Bronchial epithelial cell (primary cell): Measurements from ENCODE around the gene UST. TPM values are rescaled to one million over a fixed set of nuclear protein-coding genes. Genes with fewer than 3 reads are reported as not detected.
A peak's percentile ranks its signal among the peaks of the same experiment; 100 is the strongest.

Source experiments
- DNase-seq: peaks from one replicate; pipeline ENCODE4 v3.0.0-alpha.2; 2010; ENCODE audit warnings: low read depth
- FAIRE-seq: peaks from 2 replicates; lab custom pipeline; 2011; peaks lifted over from hg19 to GRCh38; lab: Jason Lieb, UNC
- H3K27me3 ChIP-seq: 2 replicates; pipeline ENCODE4 v1.5.1; 2011; ENCODE audit warnings: low read length; ENCODE audit not compliant: control insufficient read depth, insufficient read depth
- H3K36me3 ChIP-seq: 2 replicates; pipeline ENCODE4 v1.5.1; 2011; ENCODE audit warnings: low read length; ENCODE audit not compliant: control insufficient read depth, insufficient read depth
- H3K4me3 ChIP-seq: 2 replicates; pipeline ENCODE4 v1.5.1; 2011; ENCODE audit warnings: mild to moderate bottlenecking, low read depth, low read length, control low read depth
- total RNA-seq: library from RNA; depleted of rRNA; stranded (reverse); fragments of >200 nt; gene quantifications from 2 replicates; pipeline ENCODE4 v1.2.1, GENCODE V29; 2014
- TF ChIP-seq, protein P1 (sequence below): IDR thresholded peaks from 2 replicates; pipeline ENCODE4 v1.5.1; 2011; ENCODE audit warnings: mild to moderate bottlenecking, moderate library complexity, low read length, control low read depth, inconsistent platforms; ENCODE audit not compliant: insufficient read depth, severe bottlenecking

UST gene
- total RNA-seq, 1 donor from 2014 or later, result 18.7 TPM

DNA sequence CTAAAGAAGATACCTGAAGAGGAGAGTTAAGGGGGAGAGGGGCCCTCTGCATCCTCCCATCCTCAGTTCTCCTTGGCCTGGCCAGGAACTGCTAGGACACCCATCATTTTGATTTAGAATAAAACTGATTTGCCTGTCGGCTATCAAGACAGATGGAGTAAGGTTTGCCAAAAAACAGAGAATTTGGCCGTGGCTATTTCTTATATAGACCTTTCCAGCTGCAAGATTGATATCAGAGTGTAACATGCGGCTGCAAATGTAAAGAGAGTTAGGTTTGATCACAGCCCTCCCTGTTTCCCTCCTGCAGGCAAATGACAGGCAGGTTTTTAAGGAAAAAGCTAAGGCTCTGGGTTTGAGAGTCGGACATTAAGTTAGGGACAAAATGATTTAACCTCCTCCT lies 344.1 kb downstream of the UST start:
- peaks cover 2% of the 10 kb centered on the region for H3K27me3 ChIP-seq
- FAIRE-seq (no peak), DNase-seq (no peak)
- no peak overlapping the region for H3K4me3 ChIP-seq
- H3K36me3 ChIP-seq, result no peaks in the 10 kb centered on the region
- TF ChIP-seq, protein P1, sequence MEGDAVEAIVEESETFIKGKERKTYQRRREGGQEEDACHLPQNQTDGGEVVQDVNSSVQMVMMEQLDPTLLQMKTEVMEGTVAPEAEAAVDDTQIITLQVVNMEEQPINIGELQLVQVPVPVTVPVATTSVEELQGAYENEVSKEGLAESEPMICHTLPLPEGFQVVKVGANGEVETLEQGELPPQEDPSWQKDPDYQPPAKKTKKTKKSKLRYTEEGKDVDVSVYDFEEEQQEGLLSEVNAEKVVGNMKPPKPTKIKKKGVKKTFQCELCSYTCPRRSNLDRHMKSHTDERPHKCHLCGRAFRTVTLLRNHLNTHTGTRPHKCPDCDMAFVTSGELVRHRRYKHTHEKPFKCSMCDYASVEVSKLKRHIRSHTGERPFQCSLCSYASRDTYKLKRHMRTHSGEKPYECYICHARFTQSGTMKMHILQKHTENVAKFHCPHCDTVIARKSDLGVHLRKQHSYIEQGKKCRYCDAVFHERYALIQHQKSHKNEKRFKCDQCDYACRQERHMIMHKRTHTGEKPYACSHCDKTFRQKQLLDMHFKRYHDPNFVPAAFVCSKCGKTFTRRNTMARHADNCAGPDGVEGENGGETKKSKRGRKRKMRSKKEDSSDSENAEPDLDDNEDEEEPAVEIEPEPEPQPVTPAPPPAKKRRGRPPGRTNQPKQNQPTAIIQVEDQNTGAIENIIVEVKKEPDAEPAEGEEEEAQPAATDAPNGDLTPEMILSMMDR, result no peak

DNA sequence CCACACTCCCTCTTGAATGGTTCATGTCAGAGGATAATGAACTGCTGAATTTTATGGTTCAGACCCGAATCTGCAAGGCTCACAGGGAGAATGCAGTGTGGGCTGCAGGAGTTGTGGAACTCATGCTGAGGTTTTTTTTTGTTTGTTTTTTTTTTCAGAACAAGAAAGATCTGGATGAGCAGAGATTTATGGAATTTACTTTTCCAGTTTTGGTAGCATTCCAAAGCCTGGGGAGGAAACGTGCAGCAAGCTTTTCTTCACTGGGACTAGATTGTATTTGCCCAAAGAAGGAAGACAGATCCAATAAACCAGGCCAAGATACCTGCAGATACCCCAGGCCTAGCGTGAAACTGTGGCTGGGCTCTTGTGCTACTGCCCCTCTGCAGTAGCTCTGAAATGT lies 346.8 kb downstream of the UST start:
- no peak overlapping the region for H3K4me3 ChIP-seq
- no peak for DNase-seq
- no peak for FAIRE-seq
- no peaks in the 10 kb centered on the region for H3K27me3 ChIP-seq
- no peaks in the 10 kb centered on the region for H3K36me3 ChIP-seq
- TF ChIP-seq, protein P1, result no peak

DNA sequence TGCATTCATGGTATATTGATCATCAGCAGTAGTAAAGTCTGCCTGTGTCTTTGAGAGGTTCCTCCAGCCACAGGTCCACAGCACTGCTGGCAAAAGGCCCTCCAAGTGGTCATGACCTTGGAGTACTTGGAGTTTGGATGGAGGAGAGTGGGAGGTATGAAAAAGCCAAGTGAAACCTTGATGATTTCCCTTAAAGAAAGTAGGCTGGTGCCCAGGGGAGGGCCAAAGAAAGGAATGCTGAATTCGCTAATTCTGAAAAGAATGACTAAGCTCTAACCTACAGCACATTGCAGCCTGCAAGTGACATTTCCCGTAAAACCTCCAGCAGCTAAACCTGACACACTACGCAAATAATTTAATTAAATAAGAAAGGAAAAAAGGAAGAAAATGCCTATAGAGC lies 347.3 kb downstream of the UST start:
- H3K4me3 ChIP-seq, result no peak overlapping the region
- FAIRE-seq (no peak), DNase-seq (peak; percentile 17)
- H3K36me3 ChIP-seq, result no peaks in the 10 kb centered on the region
- TF ChIP-seq, protein P1, result no peak
- no peaks in the 10 kb centered on the region for H3K27me3 ChIP-seq

DNA sequence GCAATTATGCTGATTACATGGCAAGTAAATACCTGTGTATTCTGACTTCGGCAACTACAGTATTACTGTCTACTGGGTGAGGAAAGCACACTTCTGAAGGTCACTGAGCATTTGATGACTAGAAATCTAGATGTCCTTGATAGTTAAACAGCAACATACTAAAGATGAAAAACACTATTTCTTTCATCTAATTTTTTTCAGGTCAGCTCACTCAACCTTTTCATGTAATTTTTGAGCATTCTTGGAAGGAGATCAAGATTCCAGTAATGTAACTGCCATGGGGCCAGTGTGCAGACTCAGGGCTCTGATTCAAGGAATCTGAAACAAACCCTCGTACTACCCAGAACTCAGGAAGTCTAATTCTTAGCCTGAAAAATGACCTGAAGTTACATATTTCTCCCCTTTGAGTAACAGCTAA lies 348.1 kb downstream of the UST start:
- TF ChIP-seq, protein P1, result no peak
- Histone ChIP-seq H3K27me3 (no peaks in the 10 kb centered on the region), H3K4me3 (no peak overlapping the region), H3K36me3 (no peaks in the 10 kb centered on the region)
- FAIRE-seq (no peak), DNase-seq (no peak)

DNA sequence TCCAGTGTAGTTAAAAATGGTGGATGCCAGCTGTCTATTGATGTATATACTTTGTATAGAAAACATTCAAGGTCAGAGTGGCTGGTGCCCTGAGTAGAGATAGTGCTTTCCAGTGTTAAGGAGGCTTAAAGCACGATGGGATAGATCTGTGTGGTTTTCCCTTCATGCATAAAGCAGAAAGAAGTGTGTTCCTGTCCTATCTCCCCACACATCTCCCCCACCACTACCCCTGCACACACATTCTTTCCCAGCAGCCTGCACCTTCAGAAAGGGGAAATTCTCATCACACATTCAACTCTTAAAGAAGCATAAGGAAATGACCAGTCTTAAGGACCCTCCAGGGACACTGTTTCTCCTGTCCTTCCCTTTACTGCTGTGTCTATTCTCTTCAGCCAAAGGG lies 349.0 kb downstream of the UST start:
- DNase-seq (no peak), FAIRE-seq (no peak)
- TF ChIP-seq, protein P1, result no peak
- Histone ChIP-seq H3K27me3 (no peaks in the 10 kb centered on the region), H3K36me3 (no peaks in the 10 kb centered on the region), H3K4me3 (no peak overlapping the region)

DNA sequence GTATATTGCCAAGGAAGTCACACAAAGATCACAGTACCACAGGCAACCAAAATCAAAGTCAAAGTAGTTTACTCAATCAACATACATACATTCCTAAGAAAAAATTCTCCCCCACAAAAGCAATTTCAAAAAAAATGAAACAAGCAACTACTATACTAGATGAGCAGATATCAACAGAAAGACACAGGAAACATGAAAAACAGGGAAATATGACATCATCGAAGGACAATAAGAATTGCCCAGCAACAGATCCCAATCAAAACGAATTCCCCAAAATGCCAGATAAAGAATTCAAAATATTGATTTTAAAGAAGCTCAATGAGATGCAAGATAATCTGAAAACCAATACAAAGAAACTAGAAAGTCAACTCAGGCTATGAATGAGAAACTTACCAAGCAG lies 351.0 kb downstream of the UST start:
- no peak for DNase-seq
- no peak for FAIRE-seq
- Histone ChIP-seq H3K36me3 (no peaks in the 10 kb centered on the region), H3K27me3 (no peaks in the 10 kb centered on the region), H3K4me3 (no peak overlapping the region)
- TF ChIP-seq, protein P1, result no peak
